Caco-2 (cell line): ENCODE data around the gene GRAP. TPM values are rescaled to one million over a fixed set of nuclear protein-coding genes. Genes with fewer than 3 reads are reported as not detected.

Experiments used
- BruUV-seq: library from RNA; stranded (reverse); fragments of 400-500 nt; replicated peaks from 2 replicates; lab custom pipeline; 2021; lab: Mats Ljungman, UMichigan
- CTCF ChIA-PET: fragments of 300-600 bp; sonication (Branson Sonifier 250); formaldehyde crosslinking; loops from one replicate; lab custom pipeline; 2022; ENCODE audit warnings: antibody characterized with exemption; lab: Charles Lee
- POLR2A ChIA-PET: fragments of 300-600 bp; sonication (Branson Sonifier 250); formaldehyde crosslinking; loops from one replicate; lab custom pipeline; 2022; ENCODE audit warnings: antibody characterized with exemption; lab: Charles Lee
- DNase-seq, 2 experiments: peaks; one replicate each; pipeline versions ENCODE4 v3.0.0 to v3.0.0-alpha.2; 2020 to 2022
- H3K27me3 ChIP-seq: replicated peaks from 2 replicates; pipeline ENCODE4 v1.6.0; 2011; ENCODE audit warnings: low read length; ENCODE audit not compliant: control insufficient read depth, insufficient read depth
- H3K36me3 ChIP-seq: 2 replicates; pipeline ENCODE4 v1.5.1; 2011; ENCODE audit warnings: low read length; ENCODE audit not compliant: control insufficient read depth, insufficient read depth
- H3K4me1 ChIP-seq: fragments of 250-450 bp; sonication (Bioruptor Pico); 2 replicates; pipeline ENCODE4 v1.5.1; 2020; ENCODE audit warnings: mild to moderate bottlenecking
- H3K4me3 ChIP-seq: 2 replicates; pipeline ENCODE4 v1.5.1; 2011; ENCODE audit warnings: low read depth, mild to moderate bottlenecking, control low read depth, low read length
- H3K9me3 ChIP-seq: fragments of 250-450 bp; sonication (Bioruptor Pico); 2 replicates; pipeline ENCODE4 v1.5.1; 2020; ENCODE audit warnings: mild to moderate bottlenecking, moderate library complexity
- H3K27ac Mint-ChIP-seq: one replicate; pipeline ENCODE4 v1.8.0; 2022; ENCODE audit warnings: mixed read lengths; ENCODE audit not compliant: unreplicated experiment
- H3K27me3 Mint-ChIP-seq: one replicate; pipeline ENCODE4 v1.8.0; 2022; ENCODE audit warnings: mixed read lengths; ENCODE audit not compliant: insufficient read depth, unreplicated experiment
- H3K36me3 Mint-ChIP-seq: one replicate; pipeline ENCODE4 v1.8.0; 2022; ENCODE audit warnings: mild to moderate bottlenecking, mixed read lengths; ENCODE audit not compliant: insufficient read depth, unreplicated experiment
- H3K4me1 Mint-ChIP-seq: one replicate; pipeline ENCODE4 v1.8.0; 2022; ENCODE audit warnings: low read depth, mixed read lengths; ENCODE audit not compliant: unreplicated experiment
- H3K4me3 Mint-ChIP-seq: one replicate; pipeline ENCODE4 v1.8.0; 2022; ENCODE audit warnings: mild to moderate bottlenecking, moderate library complexity, mixed read lengths; ENCODE audit not compliant: unreplicated experiment
- H3K9me3 Mint-ChIP-seq: one replicate; pipeline ENCODE4 v1.8.0; 2022; ENCODE audit warnings: mixed read lengths; ENCODE audit not compliant: unreplicated experiment
- CTCF ChIP-seq, 2 experiments: fragments of 200-600 bp in 1 of 2; IDR thresholded peaks; 1 replicate in 1 of 2; 2 replicates in 1 of 2; pipeline versions ENCODE4 v1.5.1 to v1.8.0; 2011 to 2022; ENCODE audit warnings: antibody characterized with exemption in 1 of 2, control low read depth in 1 of 2, inconsistent platforms in 1 of 2, low read depth in 1 of 2, low read length in 1 of 2, mild to moderate bottlenecking in 1 of 2, moderate library complexity in 1 of 2; ENCODE audit not compliant: insufficient read depth in 1 of 2, severe bottlenecking in 1 of 2, unreplicated experiment in 1 of 2
- intact Hi-C: fragments of 100-400 bp; cut with micrococcal nuclease; formaldehyde crosslinking; loops from one replicate; pipeline ENCODE4 v1.10.0; 2022; ENCODE audit not compliant: unreplicated experiment
- total RNA-seq: library from RNA; stranded (reverse); gene quantifications from 2 replicates; pipeline ENCODE4 v1.2.3, GENCODE V29; 2022

The GRAP gene
- total RNA-seq, 1 experiment from 2014 or later: 0.50 TPM

- H3K27ac Mint-ChIP-seq: peak overlapping the region; percentile 45
- H3K36me3 ChIP-seq: peaks cover 1% of the 10 kb centered on the region; the same call in 1 of the 2 replicates
Observed at GRCh38 chr17:18980682-18981334, 65.9 kb downstream of the GRAP start.

GRCh38 chr17:18978655-18979054 is 68.1 kb downstream of the GRAP start:
- no peak overlapping the region for H3K4me3 ChIP-seq
- H3K27ac Mint-ChIP-seq: no peak overlapping the region
- no peaks in the 10 kb centered on the region for H3K9me3 Mint-ChIP-seq
- no peaks in the 10 kb centered on the region for H3K27me3 Mint-ChIP-seq
- BruUV-seq: no TSS peak
- no peaks in the 10 kb centered on the region for H3K27me3 ChIP-seq
- ChIA-PET CTCF (no interaction called here), POLR2A (no interaction called here)
- H3K9me3 ChIP-seq: no peaks in the 10 kb centered on the region
- peaks cover 11% of the 10 kb centered on the region; the same call in 1 of the 2 replicates for H3K4me1 ChIP-seq
- no peaks in the 10 kb centered on the region for H3K4me1 Mint-ChIP-seq
- H3K4me3 Mint-ChIP-seq: no peak overlapping the region
- intact Hi-C loops: no loop called here
- peaks cover 1% of the 10 kb centered on the region for H3K36me3 ChIP-seq
- no peak for TF ChIP-seq CTCF (IDR thresholded peaks at IDR 0.05; ENCODE audit: insufficient read depth in 1 of 2, low read depth in 1 of 2, low read length in 1 of 2, severe bottlenecking in 1 of 2, unreplicated experiment in 1 of 2)
- peaks cover 44% of the 10 kb centered on the region for H3K36me3 Mint-ChIP-seq
- DNase-seq: no peak

More at GRCh38 chr17:18980682-18981334, 65.9 kb downstream of the GRAP start:
- no peaks in the 10 kb centered on the region for H3K9me3 Mint-ChIP-seq
- TF ChIP-seq CTCF (IDR thresholded peaks at IDR 0.05; ENCODE audit: insufficient read depth in 1 of 2, low read depth in 1 of 2, low read length in 1 of 2, severe bottlenecking in 1 of 2, unreplicated experiment in 1 of 2): no peak
- H3K4me1 Mint-ChIP-seq: no peaks in the 10 kb centered on the region
- no peaks in the 10 kb centered on the region for H3K27me3 ChIP-seq
- CTCF ChIA-PET: interaction anchor here (1.4 kb wide), 1 partner anchor 20 kb away, joined by 4 read pairs; no protein-coding TSS in a partner anchor
- no TSS peak for BruUV-seq
- no peak for DNase-seq
- POLR2A ChIA-PET: no interaction called here
- no peak overlapping the region for H3K4me3 ChIP-seq
- H3K4me3 Mint-ChIP-seq: no peak overlapping the region
- no peaks in the 10 kb centered on the region for H3K9me3 ChIP-seq
- peaks cover 20% of the 10 kb centered on the region for H3K4me1 ChIP-seq
- no peaks in the 10 kb centered on the region for H3K27me3 Mint-ChIP-seq
- intact Hi-C loops: no loop called here
- H3K36me3 Mint-ChIP-seq: peaks cover 33% of the 10 kb centered on the region

- no peak overlapping the region for H3K4me3 Mint-ChIP-seq
- no peaks in the 10 kb centered on the region for H3K27me3 Mint-ChIP-seq
- peaks cover 49% of the 10 kb centered on the region for H3K36me3 Mint-ChIP-seq
- Histone ChIP-seq H3K9me3 (no peaks in the 10 kb centered on the region), H3K27me3 (no peaks in the 10 kb centered on the region), H3K4me3 (no peak overlapping the region), H3K4me1 (peaks cover 11% of the 10 kb centered on the region; the same call in 1 of the 2 replicates), H3K36me3 (peaks cover 1% of the 10 kb centered on the region)
- ChIA-PET CTCF (no interaction called here), POLR2A (no interaction called here)
- no peak for DNase-seq
- no peak for TF ChIP-seq CTCF (IDR thresholded peaks at IDR 0.05; ENCODE audit: insufficient read depth in 1 of 2, low read depth in 1 of 2, low read length in 1 of 2, severe bottlenecking in 1 of 2, unreplicated experiment in 1 of 2)
- no peaks in the 10 kb centered on the region for H3K9me3 Mint-ChIP-seq
- H3K4me1 Mint-ChIP-seq: no peaks in the 10 kb centered on the region
- H3K27ac Mint-ChIP-seq: no peak overlapping the region
- intact Hi-C loops: no loop called here
- BruUV-seq: no TSS peak
Observed at GRCh38 chr17:18978050-18978449, 68.7 kb downstream of the GRAP start.
